IMR-90 (cell line): ENCODE results near the gene CELSR1. TPM values are rescaled to one million over a fixed set of nuclear protein-coding genes. Genes with fewer than 3 reads are reported as not detected.

Experiments
- ATAC-seq: fragments of 200-7000 bp; cut with Tn5 transposase; 2 replicates; pipeline ENCODE4 v1.9.1; 2020; ENCODE audit warnings: low read depth, mild to moderate bottlenecking, moderate library complexity
- BruUV-seq: library from RNA; stranded (reverse); fragments of 400-500 nt; replicated peaks from 2 replicates; lab custom pipeline; 2021; lab: Mats Ljungman, UMichigan
- CTCF ChIA-PET: fragments of 300-600 bp; formaldehyde crosslinking; extraction: SDS; loops from one replicate; lab custom pipeline; 2021; ENCODE audit warnings: antibody characterized with exemption; lab: Yijun Ruan, JAX
- POLR2A ChIA-PET: fragments of 300-600 bp; sonication (Branson Sonifier 250); formaldehyde crosslinking; loops from one replicate; lab custom pipeline; 2022; ENCODE audit warnings: antibody characterized with exemption; ENCODE audit not compliant: unreplicated experiment; lab: Charles Lee
- DNase-seq: peaks from one replicate; pipeline ENCODE4 v3.0.0; 2013
- H2AFZ ChIP-seq: replicated peaks from 2 replicates; pipeline ENCODE3; 2013; ENCODE audit warnings: low read length, mild to moderate bottlenecking; ENCODE audit not compliant: poor library complexity
- H2AK5ac ChIP-seq: 2 replicates; pipeline ENCODE4 v1.6.1; 2013; ENCODE audit warnings: low read depth, low read length, inconsistent platforms
- H2AK9ac ChIP-seq: replicated peaks from 2 replicates; pipeline ENCODE3; 2013; ENCODE audit warnings: mild to moderate bottlenecking, low read depth, low read length, moderate library complexity; ENCODE audit not compliant: poor library complexity
- H2BK120ac ChIP-seq: 2 replicates; pipeline ENCODE4 v1.6.1; 2013; ENCODE audit warnings: low read depth, low read length, inconsistent platforms
- H2BK15ac ChIP-seq: 3 replicates; pipeline ENCODE4 v1.6.1; 2013; ENCODE audit warnings: low read depth, low read length, inconsistent platforms
- H2BK20ac ChIP-seq: 2 replicates; pipeline ENCODE4 v1.6.1; 2013; ENCODE audit warnings: low read depth, mild to moderate bottlenecking, inconsistent platforms, low read length, moderate library complexity
- H2BK5ac ChIP-seq: 2 replicates; pipeline ENCODE4 v1.6.1; 2013; ENCODE audit warnings: mild to moderate bottlenecking, low read depth, low read length, inconsistent platforms; ENCODE audit not compliant: poor library complexity, severe bottlenecking
- H3K14ac ChIP-seq: replicated peaks from 2 replicates; pipeline ENCODE4 v1.6.1; 2013; ENCODE audit warnings: low read depth, low read length, inconsistent platforms
- H3K18ac ChIP-seq: 2 replicates; pipeline ENCODE4 v1.6.1; 2013; ENCODE audit warnings: low read depth, low read length, control low read depth
- H3K23ac ChIP-seq: 2 replicates; pipeline ENCODE4 v1.6.1; 2013; ENCODE audit warnings: low read depth, low read length, inconsistent platforms
- H3K27ac ChIP-seq: 2 replicates; pipeline ENCODE4 v1.5.1; 2013; ENCODE audit warnings: mild to moderate bottlenecking, control low read depth, low read length; ENCODE audit not compliant: insufficient read depth
- H3K27me3 ChIP-seq: 2 replicates; pipeline ENCODE4 v1.6.1; 2013; ENCODE audit warnings: low read length; ENCODE audit not compliant: control insufficient read depth, insufficient read depth
- H3K36me3 ChIP-seq: 2 replicates; pipeline ENCODE4 v1.6.1; 2013; ENCODE audit warnings: low read length, mixed read lengths; ENCODE audit not compliant: control insufficient read depth, insufficient read depth
- H3K4ac ChIP-seq: 2 replicates; pipeline ENCODE4 v1.6.1; 2013; ENCODE audit warnings: low read depth, low read length, inconsistent platforms
- H3K4me1 ChIP-seq: 2 replicates; pipeline ENCODE4 v1.6.1; 2013; ENCODE audit warnings: low read length, mixed read lengths; ENCODE audit not compliant: control insufficient read depth, insufficient read depth
- H3K4me2 ChIP-seq: 2 replicates; pipeline ENCODE4 v1.6.1; 2013; ENCODE audit warnings: low read depth, mild to moderate bottlenecking, control low read depth, low read length, moderate library complexity
- H3K4me3 ChIP-seq: 2 replicates; pipeline ENCODE4 v1.5.1; 2013; ENCODE audit warnings: low read depth, mild to moderate bottlenecking, control low read depth, low read length, moderate library complexity; ENCODE audit not compliant: insufficient read depth
- H3K56ac ChIP-seq: 2 replicates; pipeline ENCODE4 v1.6.1; 2013; ENCODE audit warnings: low read length, inconsistent platforms; ENCODE audit not compliant: insufficient read depth; ENCODE audit errors: extremely low read depth
- H3K79me1 ChIP-seq, 2 experiments: 2 replicates each; pipeline ENCODE4 v1.6.1; 2013; ENCODE audit warnings: low read length in 2 of 2, inconsistent platforms in 1 of 2, low read depth in 1 of 2
- H3K9ac ChIP-seq: 2 replicates; pipeline ENCODE4 v1.6.1; 2013; ENCODE audit warnings: low read depth, low read length, control low read depth
- H3K9me1 ChIP-seq: 2 replicates; pipeline ENCODE4 v1.6.1; 2013; ENCODE audit warnings: low read length, inconsistent platforms; ENCODE audit not compliant: insufficient read depth
- H3K9me3 ChIP-seq: 2 replicates; pipeline ENCODE4 v1.6.1; 2013; ENCODE audit warnings: low read length; ENCODE audit not compliant: control insufficient read depth, insufficient read depth
- H4K20me1 ChIP-seq: 2 replicates; pipeline ENCODE4 v1.6.1; 2013; ENCODE audit warnings: low read length, inconsistent platforms; ENCODE audit not compliant: insufficient read depth
- H4K5ac ChIP-seq: 2 replicates; pipeline ENCODE4 v1.6.1; 2013; ENCODE audit warnings: mild to moderate bottlenecking, low read depth, low read length, control low read depth
- H4K8ac ChIP-seq, 2 experiments: 2 replicates each; pipeline ENCODE4 v1.6.1; 2013; ENCODE audit warnings: low read depth in 2 of 2, low read length in 2 of 2, control low read depth in 1 of 2, inconsistent platforms in 1 of 2
- H4K91ac ChIP-seq: 2 replicates; pipeline ENCODE4 v1.6.1; 2013; ENCODE audit warnings: low read depth, low read length, inconsistent platforms; ENCODE audit not compliant: insufficient read depth
- BHLHE40 ChIP-seq: fragments of 150-350 bp; IDR thresholded peaks from 2 replicates; pipeline ENCODE4 v1.6.1; 2016; ENCODE audit warnings: mild to moderate bottlenecking, low read depth, low read length
- CEBPB ChIP-seq: IDR thresholded peaks from 2 replicates; pipeline ENCODE4 v1.6.1; 2012; ENCODE audit warnings: low read depth, low read length, improper control_type of control experiment
- CHD1 ChIP-seq: IDR thresholded peaks from 2 replicates; pipeline ENCODE4 v1.6.1; 2012; ENCODE audit warnings: low read depth, low read length, improper control_type of control experiment
- CTCF ChIP-seq: conservative IDR thresholded peaks from 2 replicates; pipeline ENCODE4 v1.5.1; 2012; ENCODE audit warnings: mild to moderate bottlenecking, low read depth, low read length, improper control_type of control experiment
- FOS ChIP-seq: fragments of 150-350 bp; IDR thresholded peaks from 2 replicates; pipeline ENCODE4 v1.6.1; 2016; ENCODE audit warnings: low read depth, low read length
- MAZ ChIP-seq: IDR thresholded peaks from 2 replicates; pipeline ENCODE4 v1.6.1; 2012; ENCODE audit warnings: low read depth, mild to moderate bottlenecking, low read length, improper control_type of control experiment, moderate library complexity, borderline replicate concordance
- MXI1 ChIP-seq: IDR thresholded peaks from 2 replicates; pipeline ENCODE4 v1.6.1; 2012; ENCODE audit warnings: low read depth, mild to moderate bottlenecking, low read length, moderate library complexity, borderline replicate concordance
- NFE2L2 ChIP-seq: fragments of 150-350 bp; IDR thresholded peaks from 2 replicates; pipeline ENCODE4 v1.6.1; 2016; ENCODE audit warnings: low read depth, mild to moderate bottlenecking, low read length
- POLR2A ChIP-seq: IDR thresholded peaks from 2 replicates; pipeline ENCODE4 v1.6.1; 2012; ENCODE audit warnings: mild to moderate bottlenecking, low read depth, low read length
- RAD21 ChIP-seq: IDR thresholded peaks from 2 replicates; pipeline ENCODE4 v1.6.1; 2012; ENCODE audit warnings: low read length, improper control_type of control experiment
- RCOR1 ChIP-seq: IDR thresholded peaks from 2 replicates; pipeline ENCODE4 v1.6.1; 2012; ENCODE audit warnings: mild to moderate bottlenecking, low read length, improper control_type of control experiment; ENCODE audit not compliant: insufficient replicate concordance
- RFX5 ChIP-seq: IDR thresholded peaks from 2 replicates; pipeline ENCODE4 v1.8.0; 2012; ENCODE audit warnings: low read depth, mild to moderate bottlenecking, low read length, moderate library complexity
- SMC3 ChIP-seq: fragments of 150-350 bp; IDR thresholded peaks from 2 replicates; pipeline ENCODE4 v1.6.1; 2016; ENCODE audit warnings: low read depth, mild to moderate bottlenecking, antibody characterized with exemption, low read length, moderate library complexity
- USF2 ChIP-seq: fragments of 150-350 bp; IDR thresholded peaks from 2 replicates; pipeline ENCODE4 v1.6.1; 2017; ENCODE audit warnings: mild to moderate bottlenecking, antibody characterized with exemption, low read length, low read depth
- WGBS, 2 experiments: methylation state at CpG; one replicate each; pipeline versions ENCODE4 v1.1.5 to v1.1.7; 2013; ENCODE audit warnings: missing lambda C conversion rate in 2 of 2; ENCODE audit not compliant: insufficient read length in 1 of 2; ENCODE audit errors: extremely low coverage in 2 of 2; 5-methylcytosine and 5-hydroxymethylcytosine counted together
- dilution Hi-C: fragments of 300-500 bp; cut with HindIII; formaldehyde crosslinking; loops from one replicate; pipeline ENCODE4 v1.14.3; 2018; ENCODE audit warnings: low sequenced_read_pairs; ENCODE audit not compliant: unreplicated experiment
- in situ Hi-C: fragments of 300-500 bp; cut with MboI; formaldehyde crosslinking; loops from 3 replicates; pipeline ENCODE4 v1.14.3; 2019; ENCODE audit warnings: low sequenced_read_pairs, inconsistent platforms, mixed read lengths
- intact Hi-C: fragments of 100-400 bp; cut with micrococcal nuclease; formaldehyde crosslinking; loops from 2 replicates; pipeline ENCODE4 v1.10.0; 2022
- polyA plus RNA-seq, 3 experiments: library from polyadenylated mRNA; depleted of rRNA; stranded (reverse); fragments of >200 nt; gene quantifications; 2 replicates each; pipeline ENCODE4 v1.2.3, GENCODE V29; 2012; ENCODE audit warnings: low replicate concordance in 1 of 3
- total RNA-seq: library from RNA; depleted of rRNA; stranded (reverse); fragments of >200 nt; gene quantifications from 2 replicates; pipeline ENCODE4 v1.2.3, GENCODE V29; 2012
- TF ChIP-seq, protein P1 (sequence below): fragments of 150-350 bp; IDR thresholded peaks from 2 replicates; pipeline ENCODE4 v1.6.1; 2016; ENCODE audit warnings: low read depth, mild to moderate bottlenecking, low read length, moderate library complexity, borderline replicate concordance

The CELSR1 gene
- total and polyA plus RNA-seq, 2 of the 4 experiments (the other 2 are of a cell fraction): 0.36 to 0.82 TPM

- no TSS peak for BruUV-seq
- no CpG with 5 or more reads among the region's 11 CpGs for WGBS, 2 experiments
- no peak overlapping the region for H2BK20ac ChIP-seq
- H2BK15ac ChIP-seq: no peak overlapping the region
- no peak overlapping the region for H4K8ac ChIP-seq
- ChIA-PET CTCF (no interaction called here), POLR2A (no interaction called here)
- no peak for DNase-seq
- no peak overlapping the region for H3K9ac ChIP-seq
- ATAC-seq: no peak
- no peak overlapping the region for H3K56ac ChIP-seq
- TF ChIP-seq SMC3 (no peak), FOS (no peak), BHLHE40 (no peak), RAD21 (no peak), MXI1 (no peak), RFX5 (no peak), NFE2L2 (no peak), POLR2A (no peak), CTCF (no peak), MAZ (no peak), RCOR1 (no peak), CEBPB (no peak), USF2 (no peak), CHD1 (no peak)
- TF ChIP-seq, protein P1, sequence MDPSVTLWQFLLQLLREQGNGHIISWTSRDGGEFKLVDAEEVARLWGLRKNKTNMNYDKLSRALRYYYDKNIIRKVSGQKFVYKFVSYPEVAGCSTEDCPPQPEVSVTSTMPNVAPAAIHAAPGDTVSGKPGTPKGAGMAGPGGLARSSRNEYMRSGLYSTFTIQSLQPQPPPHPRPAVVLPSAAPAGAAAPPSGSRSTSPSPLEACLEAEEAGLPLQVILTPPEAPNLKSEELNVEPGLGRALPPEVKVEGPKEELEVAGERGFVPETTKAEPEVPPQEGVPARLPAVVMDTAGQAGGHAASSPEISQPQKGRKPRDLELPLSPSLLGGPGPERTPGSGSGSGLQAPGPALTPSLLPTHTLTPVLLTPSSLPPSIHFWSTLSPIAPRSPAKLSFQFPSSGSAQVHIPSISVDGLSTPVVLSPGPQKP: no peak
- no peak overlapping the region for H3K18ac ChIP-seq
- no peaks in the 10 kb centered on the region for H3K79me1 ChIP-seq
- no peak overlapping the region for H2AK5ac ChIP-seq
- no peak overlapping the region for H3K27ac ChIP-seq
- no peaks in the 10 kb centered on the region for H3K9me3 ChIP-seq
- in situ Hi-C loops (no loop called here), intact Hi-C loops (no loop called here), dilution Hi-C loops (no loop called here)
- no peak overlapping the region for H2AFZ ChIP-seq
- no peak overlapping the region for H3K4ac ChIP-seq
- no peaks in the 10 kb centered on the region for H3K4me1 ChIP-seq
- no peaks in the 10 kb centered on the region for H3K27me3 ChIP-seq
- H2BK5ac ChIP-seq: no peak overlapping the region
- H3K9me1 ChIP-seq: no peaks in the 10 kb centered on the region
- H3K4me2 ChIP-seq: no peak overlapping the region
- no peak overlapping the region for H2BK120ac ChIP-seq
- H4K20me1 ChIP-seq: no peaks in the 10 kb centered on the region
- H4K91ac ChIP-seq: no peak overlapping the region
- H3K14ac ChIP-seq: no peak overlapping the region
- H2AK9ac ChIP-seq: no peak overlapping the region
- no peaks in the 10 kb centered on the region for H3K36me3 ChIP-seq
- H3K23ac ChIP-seq: no peak overlapping the region
- no peak overlapping the region for H4K5ac ChIP-seq
- H3K4me3 ChIP-seq: no peak overlapping the region
Measured at GRCh38 chr22:46387748-46388147, 149.7 kb downstream of the CELSR1 start.
